CD4-positive, CD25-positive, alpha-beta regulatory T cell (primary cell): ENCODE results near the gene HOXC5. TPM values are rescaled to one million over a fixed set of nuclear protein-coding genes. Genes with fewer than 3 reads are reported as not detected.

Source experiments
- ATAC-seq, 2 donors: fragments of 150-1000 bp; cut with Tn5 transposase; one replicate each; pipeline ENCODE4 v1.10.0; 2021; ENCODE audit warnings: low read depth in 2 of 2, moderate number of reproducible peaks in 2 of 2, moderate library complexity in 1 of 2
- DNase-seq, 3 donors: peaks; one replicate each; pipeline versions ENCODE4 v3.0.0 to v3.0.0-alpha.2; 2012 to 2022; ENCODE audit warnings: mixed read lengths in 1 of 3
- H3K27ac ChIP-seq: one replicate; pipeline ENCODE4 v1.7.0; 2013; ENCODE audit warnings: mild to moderate bottlenecking, low read length; ENCODE audit not compliant: insufficient read depth, poor library complexity, severe bottlenecking
- H3K27me3 ChIP-seq: one replicate; pipeline ENCODE4 v1.7.0; 2013; ENCODE audit warnings: low read length; ENCODE audit not compliant: control insufficient read depth, insufficient read depth
- H3K36me3 ChIP-seq: one replicate; pipeline ENCODE4 v1.7.0; 2013; ENCODE audit warnings: mild to moderate bottlenecking, low read length, moderate library complexity; ENCODE audit not compliant: control insufficient read depth, insufficient read depth
- H3K4me1 ChIP-seq: 2 replicates; pipeline ENCODE4 v1.7.0; 2013; ENCODE audit warnings: mild to moderate bottlenecking, low read length; ENCODE audit not compliant: insufficient read depth, control insufficient read depth, poor library complexity, severe bottlenecking
- H3K4me3 ChIP-seq: one replicate; pipeline ENCODE4 v1.7.0; 2013; ENCODE audit warnings: low read depth, mild to moderate bottlenecking, low read length, moderate library complexity
- H3K9me3 ChIP-seq, 2 experiments: 1 replicate in 1 of 2; 2 replicates in 1 of 2; pipeline ENCODE4 v1.7.0; 2013; ENCODE audit warnings: low read length in 2 of 2, mild to moderate bottlenecking in 1 of 2, moderate library complexity in 1 of 2; ENCODE audit not compliant: control insufficient read depth in 2 of 2
- H3K27ac Mint-ChIP-seq, 3 donors: one replicate each; pipeline ENCODE4 v1.8.0; 2020 to 2022; ENCODE audit warnings: mild to moderate bottlenecking in 3 of 3, mixed read lengths in 3 of 3, moderate library complexity in 2 of 3
- H3K27me3 Mint-ChIP-seq: one replicate; pipeline ENCODE4 v1.8.0; 2022; ENCODE audit warnings: mild to moderate bottlenecking, mixed read lengths
- H3K36me3 Mint-ChIP-seq: one replicate; pipeline ENCODE4 v1.8.0; 2020; ENCODE audit warnings: mixed read lengths
- H3K4me1 Mint-ChIP-seq, 4 donors: one replicate each; pipeline ENCODE4 v1.8.0; 2020 to 2022; ENCODE audit warnings: mixed read lengths in 4 of 4, mild to moderate bottlenecking in 1 of 4
- H3K4me3 Mint-ChIP-seq, 4 donors: one replicate each; pipeline ENCODE4 v1.8.0; 2020 to 2022; ENCODE audit warnings: mild to moderate bottlenecking in 4 of 4, mixed read lengths in 4 of 4, moderate library complexity in 3 of 4
- H3K9me3 Mint-ChIP-seq, 7 donors: one replicate each; pipeline ENCODE4 v1.8.0; 2020 to 2022; ENCODE audit warnings: mixed read lengths in 7 of 7, mild to moderate bottlenecking in 3 of 7, moderate library complexity in 2 of 7
- polyA plus RNA-seq, 4 donors: library from polyadenylated mRNA; unstranded; fragments of 300-500 nt; fragmentation: Illumina TruSeq; gene quantifications; one replicate each; pipeline ENCODE4 v1.2.3, GENCODE V29; 2021
- total RNA-seq: library from RNA; stranded (reverse); gene quantifications from one replicate; pipeline ENCODE4 v1.2.3, GENCODE V29; 2022

HOXC5 gene
- total and polyA plus RNA-seq, 5 donors from 2014 or later, result not detected

GRCh38 chr12:54036620-54037359 is 3.9 kb downstream of the HOXC5 start:
- ATAC-seq, result peak in 1 of 2 donors; percentile 22
- Mint-ChIP-seq H3K36me3 (no peaks in the 10 kb centered on the region), H3K4me1 (peaks cover 0 to 18% (median 11%) of the 10 kb centered on the region in 4 donors), H3K4me3 (no peak overlapping the region), H3K9me3 (peaks cover 0 to 8% (median 2%) of the 10 kb centered on the region in 7 donors), H3K27ac (no peak overlapping the region), H3K27me3 (peaks cover 90% of the 10 kb centered on the region)
- H3K9me3 ChIP-seq, result peaks cover 8 to 18% of the 10 kb centered on the region in 2 experiments
- H3K36me3 ChIP-seq, result no peaks in the 10 kb centered on the region
- no peak overlapping the region for H3K27ac ChIP-seq
- peaks cover 15% of the 10 kb centered on the region for H3K4me1 ChIP-seq
- H3K4me3 ChIP-seq, result no peak overlapping the region
- DNase-seq, result no peak
- peaks cover 35% of the 10 kb centered on the region for H3K27me3 ChIP-seq

GRCh38 chr12:54037360-54038283 is 4.8 kb downstream of the HOXC5 start:
- H3K9me3 ChIP-seq, result peaks cover 4 to 10% of the 10 kb centered on the region in 2 experiments
- Mint-ChIP-seq H3K4me3 (no peak overlapping the region), H3K27me3 (peaks cover 88% of the 10 kb centered on the region), H3K4me1 (peaks cover 0 to 17% (median 7%) of the 10 kb centered on the region in 4 donors), H3K27ac (no peak overlapping the region), H3K9me3 (peaks cover 0 to 7% (median 2%) of the 10 kb centered on the region in 7 donors), H3K36me3 (no peaks in the 10 kb centered on the region)
- H3K4me3 ChIP-seq, result no peak overlapping the region
- H3K36me3 ChIP-seq, result no peaks in the 10 kb centered on the region
- H3K27ac ChIP-seq, result no peak overlapping the region
- DNase-seq (no peak), ATAC-seq (no peak)
- peaks cover 15% of the 10 kb centered on the region for H3K4me1 ChIP-seq
- H3K27me3 ChIP-seq, result peaks cover 29% of the 10 kb centered on the region

GRCh38 chr12:54038284-54038870 is 5.5 kb downstream of the HOXC5 start:
- ATAC-seq, result no peak
- no peaks in the 10 kb centered on the region for H3K36me3 ChIP-seq
- Mint-ChIP-seq H3K27me3 (peaks cover 87% of the 10 kb centered on the region), H3K4me1 (peaks cover 0 to 11% (median 5%) of the 10 kb centered on the region in 4 donors), H3K36me3 (no peaks in the 10 kb centered on the region), H3K9me3 (peaks cover 0 to 4% (median 0%) of the 10 kb centered on the region in 7 donors), H3K27ac (no peak overlapping the region), H3K4me3 (no peak overlapping the region)
- H3K4me3 ChIP-seq, result no peak overlapping the region
- H3K9me3 ChIP-seq, result peaks cover 0 to 3% of the 10 kb centered on the region in 2 experiments
- peaks cover 31% of the 10 kb centered on the region for H3K27me3 ChIP-seq
- no peak for DNase-seq
- no peak overlapping the region for H3K27ac ChIP-seq
- H3K4me1 ChIP-seq, result peaks cover 10% of the 10 kb centered on the region

DNA sequence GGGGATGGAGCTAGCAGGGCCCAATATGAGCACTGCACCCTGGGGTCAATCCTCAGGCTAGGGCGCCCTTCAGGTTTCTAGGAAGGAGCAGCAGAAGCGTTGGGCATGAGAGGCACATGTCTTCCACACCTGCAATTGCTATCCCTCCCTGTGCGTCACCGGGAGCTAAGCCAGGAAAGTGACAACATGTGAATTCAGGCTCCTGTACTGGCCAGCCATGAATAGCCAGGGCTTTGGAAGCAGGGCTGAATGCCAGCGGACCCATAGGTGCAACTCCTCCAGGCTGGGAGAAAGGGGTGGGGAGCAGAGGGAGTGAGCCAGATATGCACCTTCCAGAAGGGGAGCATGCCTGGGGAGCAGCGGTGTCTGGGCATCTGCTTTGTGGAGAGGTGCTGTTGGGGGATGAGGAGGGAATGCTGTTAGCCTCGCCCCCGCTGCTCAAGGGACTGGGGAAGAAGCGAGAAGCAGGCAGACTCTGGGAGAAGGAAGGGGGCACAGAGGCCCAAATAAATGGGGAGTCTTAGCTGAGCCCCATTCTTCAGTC is 6.1 kb downstream of the HOXC5 start:
- no peak for ATAC-seq
- Histone ChIP-seq H3K27ac (no peak overlapping the region), H3K27me3 (peaks cover 32% of the 10 kb centered on the region), H3K9me3 (no peaks in the 10 kb centered on the region), H3K4me1 (peaks cover 4% of the 10 kb centered on the region), H3K36me3 (no peaks in the 10 kb centered on the region), H3K4me3 (no peak overlapping the region)
- no peak overlapping the region for H3K27ac Mint-ChIP-seq
- H3K27me3 Mint-ChIP-seq, result peaks cover 85% of the 10 kb centered on the region
- no peak for DNase-seq
- H3K4me3 Mint-ChIP-seq, result peak overlapping the region in 1 of 4 donors; percentile 2
- peaks cover 0 to 9% (median 5%) of the 10 kb centered on the region in 4 donors for H3K4me1 Mint-ChIP-seq
- H3K9me3 Mint-ChIP-seq, result peaks cover 0 to 4% (median 0%) of the 10 kb centered on the region in 7 donors
- no peaks in the 10 kb centered on the region for H3K36me3 Mint-ChIP-seq

DNA sequence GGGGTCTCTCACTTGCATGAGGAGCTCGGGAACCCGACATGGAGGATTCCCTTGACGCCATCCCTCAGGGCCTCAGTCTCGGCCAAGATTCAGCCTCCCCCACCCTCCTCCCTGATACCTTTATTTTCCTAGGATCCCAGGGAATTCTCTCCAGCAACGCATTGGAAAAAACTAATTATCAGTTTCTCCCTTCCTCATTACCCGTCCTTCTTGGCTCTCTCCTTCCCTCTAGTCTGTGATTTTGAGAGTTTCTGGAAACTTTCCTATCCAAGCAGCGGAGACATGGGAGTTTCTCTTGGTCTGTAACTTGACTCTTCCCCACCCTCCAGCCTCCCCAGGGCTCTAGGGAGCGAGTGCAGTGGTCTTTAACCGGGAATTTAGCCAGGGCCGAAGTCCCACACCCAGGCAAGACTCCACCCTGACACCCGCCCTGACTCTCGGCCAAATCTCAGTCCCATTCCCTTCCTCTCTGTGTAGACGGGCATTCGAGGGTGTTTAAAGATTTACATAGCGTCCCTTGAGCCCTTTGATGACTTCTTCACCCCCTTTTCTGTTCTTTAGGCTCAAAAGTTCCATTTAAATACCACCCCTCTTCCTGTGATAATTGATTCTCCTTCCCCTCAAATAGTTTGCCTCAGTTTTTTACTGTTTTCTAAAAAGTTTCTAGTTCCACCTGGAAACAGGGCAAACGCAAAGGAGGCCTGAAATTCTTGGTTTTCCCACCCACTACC is 6.7 kb downstream of the HOXC5 start:
- Histone ChIP-seq H3K27ac (no peak overlapping the region), H3K27me3 (peaks cover 34% of the 10 kb centered on the region), H3K36me3 (no peaks in the 10 kb centered on the region), H3K4me3 (no peak overlapping the region), H3K9me3 (no peaks in the 10 kb centered on the region), H3K4me1 (no peaks in the 10 kb centered on the region)
- Mint-ChIP-seq H3K4me3 (peak overlapping the region in 2 of 4 donors; percentile 2 to 39), H3K4me1 (peaks cover 0 to 6% (median 4%) of the 10 kb centered on the region in 4 donors), H3K27ac (peak overlapping the region in 1 of 3 donors; percentile 27), H3K27me3 (peaks cover 87% of the 10 kb centered on the region), H3K36me3 (no peaks in the 10 kb centered on the region), H3K9me3 (peaks cover 0 to 3% (median 0%) of the 10 kb centered on the region in 7 donors)
- DNase-seq (no peak), ATAC-seq (no peak)

DNA sequence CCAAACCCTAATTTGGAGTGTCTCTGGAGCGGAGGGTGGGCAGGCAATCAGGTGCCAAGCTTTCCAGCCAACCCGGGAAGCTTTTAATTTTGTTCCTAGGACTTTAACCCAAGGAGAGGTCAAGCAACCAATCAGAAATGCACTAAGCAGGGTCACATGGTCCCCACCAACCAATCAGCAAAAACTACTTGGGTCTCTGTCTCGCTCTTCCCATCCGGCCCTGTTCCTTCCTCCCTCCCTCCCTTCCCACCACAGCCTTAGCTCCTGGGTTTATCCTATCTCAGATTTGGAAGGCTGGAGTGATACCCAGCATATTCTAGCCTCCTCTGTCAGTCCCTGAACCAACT is 7.3 kb downstream of the HOXC5 start:
- Histone ChIP-seq H3K4me3 (no peak overlapping the region), H3K27ac (no peak overlapping the region), H3K4me1 (no peaks in the 10 kb centered on the region), H3K36me3 (no peaks in the 10 kb centered on the region), H3K27me3 (peaks cover 39% of the 10 kb centered on the region), H3K9me3 (no peaks in the 10 kb centered on the region)
- no peak overlapping the region for H3K4me3 Mint-ChIP-seq
- H3K27ac Mint-ChIP-seq, result no peak overlapping the region
- H3K4me1 Mint-ChIP-seq, result peaks cover 0 to 3% (median 1%) of the 10 kb centered on the region in 4 donors
- peaks cover 0 to 2% (median 0%) of the 10 kb centered on the region in 7 donors for H3K9me3 Mint-ChIP-seq
- peaks cover 87% of the 10 kb centered on the region for H3K27me3 Mint-ChIP-seq
- DNase-seq, result no peak
- no peak for ATAC-seq
- no peaks in the 10 kb centered on the region for H3K36me3 Mint-ChIP-seq

DNA sequence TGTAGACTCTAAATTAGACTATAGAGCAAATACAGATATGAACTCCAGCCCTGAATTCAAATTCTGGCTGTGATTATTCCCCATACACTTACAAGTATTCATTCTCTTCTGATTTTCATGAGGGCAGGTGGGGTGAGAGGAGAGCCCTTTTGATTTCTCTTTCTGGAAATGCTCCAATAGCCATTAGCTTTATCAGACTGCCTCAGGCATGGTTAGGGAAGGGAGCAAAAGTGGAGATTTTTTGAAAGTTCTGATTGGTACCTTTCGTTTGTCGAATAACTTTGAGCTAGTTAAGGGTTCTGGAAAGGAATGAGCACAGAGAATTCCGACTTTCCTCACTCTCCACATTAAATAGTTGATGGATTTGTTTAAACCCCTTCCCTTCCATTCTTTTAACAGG is 7.8 kb downstream of the HOXC5 start:
- no peak overlapping the region for H3K4me3 ChIP-seq
- no peak overlapping the region for H3K27ac Mint-ChIP-seq
- ATAC-seq (no peak), DNase-seq (no peak)
- no peaks in the 10 kb centered on the region for H3K36me3 ChIP-seq
- H3K4me1 ChIP-seq, result no peaks in the 10 kb centered on the region
- no peaks in the 10 kb centered on the region for H3K36me3 Mint-ChIP-seq
- H3K9me3 ChIP-seq, result no peaks in the 10 kb centered on the region
- H3K27me3 Mint-ChIP-seq, result peaks cover 87% of the 10 kb centered on the region
- no peak overlapping the region for H3K27ac ChIP-seq
- no peak overlapping the region for H3K4me3 Mint-ChIP-seq
- peaks cover 0 to 2% (median 0%) of the 10 kb centered on the region in 7 donors for H3K9me3 Mint-ChIP-seq
- H3K4me1 Mint-ChIP-seq, result peaks cover 0 to 2% (median 0%) of the 10 kb centered on the region in 4 donors
- peaks cover 40% of the 10 kb centered on the region for H3K27me3 ChIP-seq
